Ovary (tissue), 3 donors: ENCODE measurements around the gene GRID2IP.

Source experiments
- EP300 ChIP-seq: sonication (generic); formaldehyde crosslinking; IDR thresholded peaks from one replicate; pipeline ENCODE4 v1.6.1; 2017; ENCODE audit warnings: antibody characterized with exemption
- POLR2A ChIP-seq: fragments of 450-650 bp; IDR thresholded peaks from one replicate; pipeline ENCODE4 v1.6.1; 2017; ENCODE audit warnings: antibody characterized with exemption, mild to moderate bottlenecking, moderate library complexity
- TF ChIP-seq, protein P1 (sequence below), 3 donors: fragments of 450-650 bp in 2 of 3; fragments of 200-600 bp in 1 of 3; IDR thresholded peaks; one replicate each; pipeline versions ENCODE4 v1.5.1 to v1.8.0; 2016 to 2022; ENCODE audit warnings: antibody characterized with exemption in 3 of 3, mild to moderate bottlenecking in 1 of 3
- donor health status: DM: no; HTN: no; CAD: no.

- TF ChIP-seq, protein P1, sequence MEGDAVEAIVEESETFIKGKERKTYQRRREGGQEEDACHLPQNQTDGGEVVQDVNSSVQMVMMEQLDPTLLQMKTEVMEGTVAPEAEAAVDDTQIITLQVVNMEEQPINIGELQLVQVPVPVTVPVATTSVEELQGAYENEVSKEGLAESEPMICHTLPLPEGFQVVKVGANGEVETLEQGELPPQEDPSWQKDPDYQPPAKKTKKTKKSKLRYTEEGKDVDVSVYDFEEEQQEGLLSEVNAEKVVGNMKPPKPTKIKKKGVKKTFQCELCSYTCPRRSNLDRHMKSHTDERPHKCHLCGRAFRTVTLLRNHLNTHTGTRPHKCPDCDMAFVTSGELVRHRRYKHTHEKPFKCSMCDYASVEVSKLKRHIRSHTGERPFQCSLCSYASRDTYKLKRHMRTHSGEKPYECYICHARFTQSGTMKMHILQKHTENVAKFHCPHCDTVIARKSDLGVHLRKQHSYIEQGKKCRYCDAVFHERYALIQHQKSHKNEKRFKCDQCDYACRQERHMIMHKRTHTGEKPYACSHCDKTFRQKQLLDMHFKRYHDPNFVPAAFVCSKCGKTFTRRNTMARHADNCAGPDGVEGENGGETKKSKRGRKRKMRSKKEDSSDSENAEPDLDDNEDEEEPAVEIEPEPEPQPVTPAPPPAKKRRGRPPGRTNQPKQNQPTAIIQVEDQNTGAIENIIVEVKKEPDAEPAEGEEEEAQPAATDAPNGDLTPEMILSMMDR (IDR thresholded peaks at IDR 0.05) = no peak
- TF ChIP-seq POLR2A (no peak), EP300 (no peak)
These were observed 100.0 kb downstream of the GRID2IP start for GRCh38 chr7:6451224-6451705.
